ENCODE data around the gene BTBD2. TPM values are rescaled to one million over a fixed set of nuclear protein-coding genes. Genes with fewer than 3 reads are reported as not detected.

The BTBD2 gene
- polyA plus RNA-seq, 1 donor from 2014 or later, result 46.1 TPM

DNA sequence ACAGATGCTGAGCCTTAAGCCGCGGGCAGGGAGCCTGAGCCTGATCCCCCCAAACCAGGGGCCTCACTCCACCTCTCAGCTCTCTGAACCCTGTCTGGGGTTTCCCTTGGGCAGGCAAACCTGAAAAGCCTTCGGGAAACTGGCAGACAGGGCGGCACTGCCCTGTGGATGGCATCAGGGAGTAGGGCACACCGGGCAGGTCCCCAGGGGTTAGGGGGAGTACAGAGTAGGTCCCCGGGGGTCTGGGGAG, 25.8 kb upstream of the BTBD2 start:
- Histone ChIP-seq H2AFZ (ENCODE audit: low read depth, low read length) (no peak overlapping the region), H3K27ac (ENCODE audit: low read length) (peak overlapping the region; percentile 73), H4K20me1 (ENCODE audit: insufficient read depth) (no peaks in the 10 kb centered on the region), H3K9me3 (ENCODE audit: low read length) (no peaks in the 10 kb centered on the region), H3K4me2 (ENCODE audit: low read length) (peak overlapping the region; percentile 39), H3K79me2 (replicated peaks; ENCODE audit: insufficient read depth, low read length) (no peaks in the 10 kb centered on the region), H3K36me3 (ENCODE audit: insufficient read depth, low read length) (no peaks in the 10 kb centered on the region), H3K9me2 (ENCODE audit: insufficient read depth, low read length) (no peaks in the 10 kb centered on the region), H3F3A (ENCODE audit: insufficient read depth, low read length, poor library complexity, severe bottlenecking) (no peaks in the 10 kb centered on the region), H3K9ac (ENCODE audit: low read length) (peak overlapping the region; percentile 64), H3K4me3 (ENCODE audit: low read length) (peak overlapping the region; percentile 64), H3K27me3 (ENCODE audit: insufficient read depth, low read depth, low read length) (no peaks in the 10 kb centered on the region)
- TF ChIP-seq, protein P1, sequence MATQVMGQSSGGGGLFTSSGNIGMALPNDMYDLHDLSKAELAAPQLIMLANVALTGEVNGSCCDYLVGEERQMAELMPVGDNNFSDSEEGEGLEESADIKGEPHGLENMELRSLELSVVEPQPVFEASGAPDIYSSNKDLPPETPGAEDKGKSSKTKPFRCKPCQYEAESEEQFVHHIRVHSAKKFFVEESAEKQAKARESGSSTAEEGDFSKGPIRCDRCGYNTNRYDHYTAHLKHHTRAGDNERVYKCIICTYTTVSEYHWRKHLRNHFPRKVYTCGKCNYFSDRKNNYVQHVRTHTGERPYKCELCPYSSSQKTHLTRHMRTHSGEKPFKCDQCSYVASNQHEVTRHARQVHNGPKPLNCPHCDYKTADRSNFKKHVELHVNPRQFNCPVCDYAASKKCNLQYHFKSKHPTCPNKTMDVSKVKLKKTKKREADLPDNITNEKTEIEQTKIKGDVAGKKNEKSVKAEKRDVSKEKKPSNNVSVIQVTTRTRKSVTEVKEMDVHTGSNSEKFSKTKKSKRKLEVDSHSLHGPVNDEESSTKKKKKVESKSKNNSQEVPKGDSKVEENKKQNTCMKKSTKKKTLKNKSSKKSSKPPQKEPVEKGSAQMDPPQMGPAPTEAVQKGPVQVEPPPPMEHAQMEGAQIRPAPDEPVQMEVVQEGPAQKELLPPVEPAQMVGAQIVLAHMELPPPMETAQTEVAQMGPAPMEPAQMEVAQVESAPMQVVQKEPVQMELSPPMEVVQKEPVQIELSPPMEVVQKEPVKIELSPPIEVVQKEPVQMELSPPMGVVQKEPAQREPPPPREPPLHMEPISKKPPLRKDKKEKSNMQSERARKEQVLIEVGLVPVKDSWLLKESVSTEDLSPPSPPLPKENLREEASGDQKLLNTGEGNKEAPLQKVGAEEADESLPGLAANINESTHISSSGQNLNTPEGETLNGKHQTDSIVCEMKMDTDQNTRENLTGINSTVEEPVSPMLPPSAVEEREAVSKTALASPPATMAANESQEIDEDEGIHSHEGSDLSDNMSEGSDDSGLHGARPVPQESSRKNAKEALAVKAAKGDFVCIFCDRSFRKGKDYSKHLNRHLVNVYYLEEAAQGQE (IDR thresholded peaks at IDR 0.05; ENCODE audit: borderline replicate concordance), result no peak
- TF ChIP-seq MXI1 (conservative IDR thresholded peaks at IDR 0.05; ENCODE audit: poor library complexity, severe bottlenecking) (no peak), RAD21 (conservative IDR thresholded peaks at IDR 0.05) (no peak)

DNA sequence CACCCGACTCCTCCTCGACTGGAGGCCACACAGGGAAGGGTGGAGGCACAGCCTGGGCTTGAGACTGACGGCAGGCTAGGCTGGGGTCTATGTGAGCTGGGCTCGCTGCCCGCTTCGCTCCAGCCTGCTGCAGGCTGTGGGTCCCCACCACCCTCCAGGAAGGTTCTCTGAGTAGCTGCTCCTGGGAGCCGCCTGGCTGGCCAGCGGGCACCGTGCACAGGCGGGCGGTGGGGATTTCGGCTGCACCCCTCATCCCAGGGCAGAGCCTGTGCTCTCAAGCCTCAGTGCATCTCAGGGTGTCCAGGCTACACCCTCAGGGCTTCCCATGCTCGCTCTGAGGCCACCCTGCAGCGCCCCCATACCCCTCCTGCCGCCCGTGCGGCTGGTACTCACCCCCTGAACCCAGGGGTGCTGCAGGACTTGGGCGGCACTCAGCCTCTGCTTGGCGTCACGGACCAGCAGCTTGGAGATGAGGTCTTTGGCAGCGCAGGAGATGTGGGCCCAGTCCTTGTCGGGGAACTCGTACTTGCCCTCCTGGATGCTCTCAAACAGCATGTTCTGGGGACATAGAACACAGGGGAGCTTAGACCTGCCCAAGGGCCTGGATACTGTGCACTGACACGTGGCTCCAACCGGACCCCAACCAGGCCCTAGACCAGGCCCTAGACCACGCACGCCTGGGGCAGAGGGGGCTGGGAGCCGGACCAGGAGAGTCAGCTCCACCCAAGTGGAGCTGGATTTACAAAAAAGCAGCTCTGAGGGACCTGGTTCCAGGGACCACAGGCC, 25.3 kb upstream of the BTBD2 start:
- no peaks in the 10 kb centered on the region for H3K36me3 ChIP-seq (ENCODE audit: insufficient read depth, low read length)
- H2AFZ ChIP-seq (ENCODE audit: low read depth, low read length), result no peak overlapping the region
- no peaks in the 10 kb centered on the region for H3K79me2 ChIP-seq (replicated peaks; ENCODE audit: insufficient read depth, low read length)
- peak overlapping the region; percentile 73 for H3K27ac ChIP-seq (ENCODE audit: low read length)
- H3F3A ChIP-seq (ENCODE audit: insufficient read depth, low read length, poor library complexity, severe bottlenecking), result no peaks in the 10 kb centered on the region
- H3K4me2 ChIP-seq (ENCODE audit: low read length), result no peak overlapping the region
- no peaks in the 10 kb centered on the region for H3K9me3 ChIP-seq (ENCODE audit: low read length)
- H3K9ac ChIP-seq (ENCODE audit: low read length), result peak overlapping the region; percentile 64
- TF ChIP-seq EZH2 (IDR thresholded peaks at IDR 0.05; ENCODE audit: borderline replicate concordance, insufficient read depth, low read length, poor library complexity, severe bottlenecking) (no peak), MXI1 (conservative IDR thresholded peaks at IDR 0.05; ENCODE audit: poor library complexity, severe bottlenecking) (no peak), RAD21 (conservative IDR thresholded peaks at IDR 0.05) (no peak), TAF1 (IDR thresholded peaks at IDR 0.05; ENCODE audit: low read depth) (no peak), SMC3 (conservative IDR thresholded peaks at IDR 0.05; ENCODE audit: poor library complexity) (no peak), EP300 (conservative IDR thresholded peaks at IDR 0.05; ENCODE audit: poor library complexity, severe bottlenecking) (no peak), POLR2AphosphoS5 (IDR thresholded peaks at IDR 0.05) (no peak)
- TF ChIP-seq, protein P2, sequence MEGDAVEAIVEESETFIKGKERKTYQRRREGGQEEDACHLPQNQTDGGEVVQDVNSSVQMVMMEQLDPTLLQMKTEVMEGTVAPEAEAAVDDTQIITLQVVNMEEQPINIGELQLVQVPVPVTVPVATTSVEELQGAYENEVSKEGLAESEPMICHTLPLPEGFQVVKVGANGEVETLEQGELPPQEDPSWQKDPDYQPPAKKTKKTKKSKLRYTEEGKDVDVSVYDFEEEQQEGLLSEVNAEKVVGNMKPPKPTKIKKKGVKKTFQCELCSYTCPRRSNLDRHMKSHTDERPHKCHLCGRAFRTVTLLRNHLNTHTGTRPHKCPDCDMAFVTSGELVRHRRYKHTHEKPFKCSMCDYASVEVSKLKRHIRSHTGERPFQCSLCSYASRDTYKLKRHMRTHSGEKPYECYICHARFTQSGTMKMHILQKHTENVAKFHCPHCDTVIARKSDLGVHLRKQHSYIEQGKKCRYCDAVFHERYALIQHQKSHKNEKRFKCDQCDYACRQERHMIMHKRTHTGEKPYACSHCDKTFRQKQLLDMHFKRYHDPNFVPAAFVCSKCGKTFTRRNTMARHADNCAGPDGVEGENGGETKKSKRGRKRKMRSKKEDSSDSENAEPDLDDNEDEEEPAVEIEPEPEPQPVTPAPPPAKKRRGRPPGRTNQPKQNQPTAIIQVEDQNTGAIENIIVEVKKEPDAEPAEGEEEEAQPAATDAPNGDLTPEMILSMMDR (IDR thresholded peaks at IDR 0.05; ENCODE audit: poor library complexity, severe bottlenecking), result no peak
- TF ChIP-seq, protein P1 (IDR thresholded peaks at IDR 0.05; ENCODE audit: borderline replicate concordance), result no peak
- H4K20me1 ChIP-seq (ENCODE audit: insufficient read depth), result no peaks in the 10 kb centered on the region
- H3K9me2 ChIP-seq (ENCODE audit: insufficient read depth, low read length), result no peaks in the 10 kb centered on the region
- peak overlapping the region; percentile 64 for H3K4me3 ChIP-seq (ENCODE audit: low read length)
- H3K27me3 ChIP-seq (ENCODE audit: insufficient read depth, low read depth, low read length), result no peaks in the 10 kb centered on the region

Data from neural cell (in vitro differentiated cells).